ENCODE data around the gene PDGFB. TPM values are rescaled to one million over a fixed set of nuclear protein-coding genes. Genes with fewer than 3 reads are reported as not detected.

Gene PDGFB
- total RNA-seq, 1 experiment from 2014 or later, result 39.7 TPM

- TF ChIP-seq CTCF (conservative IDR thresholded peaks at IDR 0.05) (no peak), EZH2 (IDR thresholded peaks at IDR 0.05; ENCODE audit: low read depth) (no peak)
Observed at GRCh38 chr22:39182478-39183030, 62.2 kb downstream of the PDGFB start.

GRCh38 chr22:39181778-39182177, 63.0 kb downstream of the PDGFB start:
- no peak for TF ChIP-seq CTCF (conservative IDR thresholded peaks at IDR 0.05)
- TF ChIP-seq EZH2 (IDR thresholded peaks at IDR 0.05; ENCODE audit: low read depth), result no peak
- Histone ChIP-seq H3K36me3 (ENCODE audit: low read depth) (no peaks in the 10 kb centered on the region), H4K20me1 (ENCODE audit: insufficient read depth) (no peaks in the 10 kb centered on the region), H3K27me3 (ENCODE audit: insufficient read depth, low read depth) (no peaks in the 10 kb centered on the region), H3F3A (ENCODE audit: insufficient read depth, low read depth) (peaks cover 18% of the 10 kb centered on the region; the same call in 1 of the 2 replicates), H3K4me1 (replicated peaks; ENCODE audit: insufficient read depth) (peaks cover 3% of the 10 kb centered on the region; the same call in 1 of the 2 replicates), H3K9me3 (ENCODE audit: insufficient read depth, low read depth) (no peaks in the 10 kb centered on the region), H3K4me2 (no peak overlapping the region), H3K9me2 (ENCODE audit: insufficient read depth) (no peaks in the 10 kb centered on the region), H2AFZ (no peak overlapping the region), H3K27ac (no peak overlapping the region), H3K4me3 (no peak overlapping the region), H3K79me2 (ENCODE audit: low read depth) (no peaks in the 10 kb centered on the region)
- ChIA-PET CTCF (no interaction called here), POLR2A (ENCODE audit: unreplicated experiment) (interaction anchor here (0.7 kb wide), 1 partner anchor 108 kb away, joined by 3 read pairs; no protein-coding TSS in a partner anchor)
- no TSS peak for BruUV-seq (replicated peaks)
- intact Hi-C loops (cut with micrococcal nuclease; ENCODE audit: unreplicated experiment), result no loop called here
- DNase-seq, result no peak

More at GRCh38 chr22:39182478-39183030, 62.2 kb downstream of the PDGFB start:
- H3K4me2 ChIP-seq, result no peak overlapping the region
- no peaks in the 10 kb centered on the region for H3K9me3 ChIP-seq (ENCODE audit: insufficient read depth, low read depth)
- no peaks in the 10 kb centered on the region for H4K20me1 ChIP-seq (ENCODE audit: insufficient read depth)
- DNase-seq, result no peak
- ChIA-PET POLR2A (ENCODE audit: unreplicated experiment) (no interaction called here), CTCF (no interaction called here)
- peaks cover 10% of the 10 kb centered on the region; the same call in 1 of the 2 replicates for H3F3A ChIP-seq (ENCODE audit: insufficient read depth, low read depth)
- H3K27me3 ChIP-seq (ENCODE audit: insufficient read depth, low read depth), result no peaks in the 10 kb centered on the region
- H3K79me2 ChIP-seq (ENCODE audit: low read depth), result no peaks in the 10 kb centered on the region
- BruUV-seq (replicated peaks), result no TSS peak
- no peak overlapping the region for H3K27ac ChIP-seq
- no peak overlapping the region for H2AFZ ChIP-seq
- H3K36me3 ChIP-seq (ENCODE audit: low read depth), result no peaks in the 10 kb centered on the region
- no peaks in the 10 kb centered on the region for H3K4me1 ChIP-seq (replicated peaks; ENCODE audit: insufficient read depth)
- H3K9me2 ChIP-seq (ENCODE audit: insufficient read depth), result no peaks in the 10 kb centered on the region
- intact Hi-C loops (cut with micrococcal nuclease; ENCODE audit: unreplicated experiment), result no loop called here
- H3K4me3 ChIP-seq, result no peak overlapping the region

- ChIA-PET CTCF (no interaction called here), POLR2A (ENCODE audit: unreplicated experiment) (interaction anchor here (0.7 kb wide), 1 partner anchor 109 kb away, joined by 3 read pairs; no protein-coding TSS in a partner anchor)
Observed at GRCh38 chr22:39181356-39181755, 63.4 kb downstream of the PDGFB start.

More at GRCh38 chr22:39181356-39181755, 63.4 kb downstream of the PDGFB start:
- no peak for TF ChIP-seq EZH2 (IDR thresholded peaks at IDR 0.05; ENCODE audit: low read depth)
- no peak for TF ChIP-seq CTCF (conservative IDR thresholded peaks at IDR 0.05)
- Histone ChIP-seq H3K4me1 (replicated peaks; ENCODE audit: insufficient read depth) (peaks cover 7% of the 10 kb centered on the region), H4K20me1 (ENCODE audit: insufficient read depth) (no peaks in the 10 kb centered on the region), H3K9me3 (ENCODE audit: insufficient read depth, low read depth) (no peaks in the 10 kb centered on the region), H3K4me3 (no peak overlapping the region), H3K4me2 (no peak overlapping the region), H3K27me3 (ENCODE audit: insufficient read depth, low read depth) (no peaks in the 10 kb centered on the region), H3K27ac (no peak overlapping the region), H3F3A (ENCODE audit: insufficient read depth, low read depth) (peaks cover 19% of the 10 kb centered on the region; the same call in 1 of the 2 replicates), H3K79me2 (ENCODE audit: low read depth) (no peaks in the 10 kb centered on the region), H2AFZ (no peak overlapping the region), H3K36me3 (ENCODE audit: low read depth) (no peaks in the 10 kb centered on the region), H3K9me2 (ENCODE audit: insufficient read depth) (no peaks in the 10 kb centered on the region)
- intact Hi-C loops (cut with micrococcal nuclease; ENCODE audit: unreplicated experiment), result no loop called here
- BruUV-seq (replicated peaks), result no TSS peak
- no peak for DNase-seq
